ENCODE data around the gene PIN1. TPM values are rescaled to one million over a fixed set of nuclear protein-coding genes. Genes with fewer than 3 reads are reported as not detected.

PIN1 gene
- total RNA-seq, 1 experiment from 2014 or later = 107 TPM

DNA sequence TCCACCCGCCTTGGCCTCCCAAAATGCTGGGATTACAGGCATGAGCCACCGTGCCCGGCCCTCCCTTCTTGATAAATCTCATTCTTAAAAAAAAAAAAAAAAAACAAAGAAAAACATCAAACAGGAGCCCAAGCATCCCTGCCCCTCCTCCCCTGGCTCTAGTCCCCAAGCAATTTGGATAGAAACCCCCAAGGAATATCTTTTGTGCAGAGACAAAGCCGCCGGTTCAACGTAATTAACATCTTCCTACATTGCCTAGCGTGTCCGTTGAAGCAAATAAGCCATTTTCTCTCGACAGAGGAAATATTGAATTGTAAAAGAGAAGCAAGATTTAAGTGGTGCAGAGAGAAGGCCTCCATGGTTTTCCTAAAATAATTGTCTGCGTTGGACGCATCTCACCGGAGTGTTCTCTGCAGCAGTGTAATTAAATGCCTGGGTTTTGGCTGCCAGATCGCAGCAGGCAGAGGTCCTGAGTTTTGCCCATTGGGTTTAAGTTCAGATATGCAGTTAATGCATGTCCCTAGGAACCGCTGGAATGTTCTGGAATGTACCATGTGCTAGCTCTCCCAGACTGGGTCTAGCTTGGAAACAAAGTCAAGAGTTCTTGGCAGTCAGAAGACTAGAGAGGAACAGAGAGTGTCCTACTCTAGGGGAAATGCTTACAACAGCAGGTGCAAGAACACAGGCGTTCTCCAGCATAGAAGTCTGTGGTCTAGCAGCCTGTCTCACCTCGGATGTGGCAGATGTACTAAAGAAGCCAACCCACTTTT is 30.8 kb downstream of the PIN1 start (continued):
- TF ChIP-seq TEAD1 (CRISPR knock-in tag; IDR thresholded peaks at IDR 0.05) (no peak), ZNF232 (CRISPR knock-in tag; IDR thresholded peaks at IDR 0.05) (no peak), ZNF263 (CRISPR knock-in tag; IDR thresholded peaks at IDR 0.05; ENCODE audit: low read depth) (no peak), ELF4 (CRISPR knock-in tag; IDR thresholded peaks at IDR 0.05; ENCODE audit: low read depth) (no peak), JAZF1 (CRISPR knock-in tag; IDR thresholded peaks at IDR 0.05) (no peak), ZNF423 (CRISPR knock-in tag; IDR thresholded peaks at IDR 0.05) (no peak)
- TF ChIP-seq, protein P1, sequence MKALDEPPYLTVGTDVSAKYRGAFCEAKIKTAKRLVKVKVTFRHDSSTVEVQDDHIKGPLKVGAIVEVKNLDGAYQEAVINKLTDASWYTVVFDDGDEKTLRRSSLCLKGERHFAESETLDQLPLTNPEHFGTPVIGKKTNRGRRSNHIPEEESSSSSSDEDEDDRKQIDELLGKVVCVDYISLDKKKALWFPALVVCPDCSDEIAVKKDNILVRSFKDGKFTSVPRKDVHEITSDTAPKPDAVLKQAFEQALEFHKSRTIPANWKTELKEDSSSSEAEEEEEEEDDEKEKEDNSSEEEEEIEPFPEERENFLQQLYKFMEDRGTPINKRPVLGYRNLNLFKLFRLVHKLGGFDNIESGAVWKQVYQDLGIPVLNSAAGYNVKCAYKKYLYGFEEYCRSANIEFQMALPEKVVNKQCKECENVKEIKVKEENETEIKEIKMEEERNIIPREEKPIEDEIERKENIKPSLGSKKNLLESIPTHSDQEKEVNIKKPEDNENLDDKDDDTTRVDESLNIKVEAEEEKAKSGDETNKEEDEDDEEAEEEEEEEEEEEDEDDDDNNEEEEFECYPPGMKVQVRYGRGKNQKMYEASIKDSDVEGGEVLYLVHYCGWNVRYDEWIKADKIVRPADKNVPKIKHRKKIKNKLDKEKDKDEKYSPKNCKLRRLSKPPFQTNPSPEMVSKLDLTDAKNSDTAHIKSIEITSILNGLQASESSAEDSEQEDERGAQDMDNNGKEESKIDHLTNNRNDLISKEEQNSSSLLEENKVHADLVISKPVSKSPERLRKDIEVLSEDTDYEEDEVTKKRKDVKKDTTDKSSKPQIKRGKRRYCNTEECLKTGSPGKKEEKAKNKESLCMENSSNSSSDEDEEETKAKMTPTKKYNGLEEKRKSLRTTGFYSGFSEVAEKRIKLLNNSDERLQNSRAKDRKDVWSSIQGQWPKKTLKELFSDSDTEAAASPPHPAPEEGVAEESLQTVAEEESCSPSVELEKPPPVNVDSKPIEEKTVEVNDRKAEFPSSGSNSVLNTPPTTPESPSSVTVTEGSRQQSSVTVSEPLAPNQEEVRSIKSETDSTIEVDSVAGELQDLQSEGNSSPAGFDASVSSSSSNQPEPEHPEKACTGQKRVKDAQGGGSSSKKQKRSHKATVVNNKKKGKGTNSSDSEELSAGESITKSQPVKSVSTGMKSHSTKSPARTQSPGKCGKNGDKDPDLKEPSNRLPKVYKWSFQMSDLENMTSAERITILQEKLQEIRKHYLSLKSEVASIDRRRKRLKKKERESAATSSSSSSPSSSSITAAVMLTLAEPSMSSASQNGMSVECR (CRISPR knock-in tag; IDR thresholded peaks at IDR 0.05; ENCODE audit: borderline replicate concordance) = no peak

DNA sequence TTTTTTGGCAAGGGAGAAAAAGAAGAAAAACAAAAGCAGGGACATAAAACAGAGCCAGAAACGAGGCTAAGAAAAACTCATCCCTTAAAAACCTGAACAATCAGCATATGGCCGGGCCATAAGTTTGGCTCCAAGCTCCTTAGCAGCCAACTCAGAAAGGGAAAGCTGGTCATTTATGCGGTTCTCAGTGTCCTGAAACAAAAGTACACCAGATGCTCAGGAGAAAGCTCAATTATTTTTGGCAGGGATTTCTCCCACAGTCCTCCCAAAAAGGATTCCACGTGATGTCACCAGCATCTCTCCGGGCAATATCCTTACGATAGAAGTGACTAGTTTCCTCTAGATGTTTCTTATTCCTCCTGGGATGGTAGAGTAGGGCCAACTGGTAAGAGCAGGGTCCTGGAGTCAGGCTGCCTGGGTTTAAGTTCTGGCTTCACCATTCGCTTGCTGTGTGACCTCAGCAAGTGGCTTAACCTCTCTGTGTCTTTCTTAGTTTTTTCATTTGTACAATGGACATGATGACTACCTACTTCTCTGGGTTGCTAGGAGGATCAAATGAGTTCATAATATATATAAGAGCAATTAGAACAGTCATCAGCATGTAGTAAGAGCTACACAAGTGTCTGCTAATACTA is 34.0 kb downstream of the PIN1 start:
- ATAC-seq (no peak), DNase-seq (ENCODE audit: low spot score) (no peak)
- TF ChIP-seq, protein P2, sequence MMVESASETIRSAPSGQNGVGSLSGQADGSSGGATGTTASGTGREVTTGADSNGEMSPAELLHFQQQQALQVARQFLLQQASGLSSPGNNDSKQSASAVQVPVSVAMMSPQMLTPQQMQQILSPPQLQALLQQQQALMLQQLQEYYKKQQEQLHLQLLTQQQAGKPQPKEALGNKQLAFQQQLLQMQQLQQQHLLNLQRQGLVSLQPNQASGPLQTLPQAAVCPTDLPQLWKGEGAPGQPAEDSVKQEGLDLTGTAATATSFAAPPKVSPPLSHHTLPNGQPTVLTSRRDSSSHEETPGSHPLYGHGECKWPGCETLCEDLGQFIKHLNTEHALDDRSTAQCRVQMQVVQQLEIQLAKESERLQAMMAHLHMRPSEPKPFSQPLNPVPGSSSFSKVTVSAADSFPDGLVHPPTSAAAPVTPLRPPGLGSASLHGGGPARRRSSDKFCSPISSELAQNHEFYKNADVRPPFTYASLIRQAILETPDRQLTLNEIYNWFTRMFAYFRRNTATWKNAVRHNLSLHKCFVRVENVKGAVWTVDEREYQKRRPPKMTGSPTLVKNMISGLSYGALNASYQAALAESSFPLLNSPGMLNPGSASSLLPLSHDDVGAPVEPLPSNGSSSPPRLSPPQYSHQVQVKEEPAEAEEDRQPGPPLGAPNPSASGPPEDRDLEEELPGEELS (CRISPR knock-in tag; IDR thresholded peaks at IDR 0.05) = no peak
- TF ChIP-seq ESRRA (CRISPR knock-in tag; IDR thresholded peaks at IDR 0.05; ENCODE audit: borderline replicate concordance) = no peak
- peaks cover 11% of the 10 kb centered on the region for H3K4me1 Mint-ChIP-seq
- H3K27me3 Mint-ChIP-seq (ENCODE audit: low read depth) = no peaks in the 10 kb centered on the region
- no peaks in the 10 kb centered on the region for H3K9me3 Mint-ChIP-seq
- ChIA-PET CTCF (interaction anchor here (0.7 to 1.4 kb wide), 4 partner anchors 24 to 183 kb away, joined by 3 to 4 read pairs (median 4); partner anchors contain the start of gene PIN1), POLR2A (interaction anchor here (0.7 kb wide), 1 partner anchor 627 kb away, joined by 5 read pairs; no protein-coding TSS in a partner anchor)
- no peak overlapping the region for H3K4me3 Mint-ChIP-seq
- 0 out of 2 replicates have a peak, but pooled peaks cover 3% of the 10 kb centered on the region for H3K36me3 Mint-ChIP-seq
- no peak overlapping the region for H3K27ac Mint-ChIP-seq

DNA sequence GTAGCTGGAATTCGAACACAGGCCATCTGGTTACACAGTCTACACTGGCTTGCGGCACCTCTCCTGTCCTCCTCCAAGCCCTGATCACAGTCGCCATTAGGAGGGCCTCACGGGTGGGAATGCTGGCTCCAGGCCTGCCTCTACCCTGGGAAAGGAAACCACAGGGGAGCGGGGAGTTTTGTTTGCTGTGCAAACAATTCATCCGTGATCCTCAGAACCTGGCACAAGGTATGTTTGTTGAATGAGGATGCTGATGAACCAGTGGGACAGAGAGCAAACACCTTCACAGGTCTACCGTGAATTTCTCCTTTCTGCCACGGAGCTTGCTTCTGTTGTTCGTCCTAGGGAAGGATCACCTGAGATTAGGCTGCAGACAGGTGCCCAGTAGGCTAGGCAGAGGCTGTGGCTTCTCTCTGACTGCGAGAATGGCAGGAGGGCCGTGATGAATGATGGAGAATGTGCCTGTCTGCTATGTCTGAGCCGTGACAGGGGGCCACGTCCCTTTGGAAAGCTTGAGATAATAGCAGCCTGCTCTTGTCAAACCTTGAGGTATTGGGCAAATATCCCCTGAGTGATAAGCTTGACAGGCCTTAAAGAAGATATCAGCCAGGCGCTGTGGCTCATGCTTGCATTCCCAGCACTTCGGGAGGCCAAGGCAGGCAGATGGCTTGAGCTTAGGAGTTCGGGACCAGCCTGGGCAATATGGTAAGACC is 36.7 kb downstream of the PIN1 start:
- ChIA-PET POLR2A (interaction anchor here (0.6 kb wide), 1 partner anchor 28 kb away, joined by 3 read pairs; no protein-coding TSS in a partner anchor), CTCF (interaction anchor here (0.6 to 1.0 kb wide), 3 partner anchors 13 to 60 kb away, joined by 3 read pairs; no protein-coding TSS in a partner anchor)
- H3K27me3 Mint-ChIP-seq (ENCODE audit: low read depth) = no peaks in the 10 kb centered on the region
- DNase-seq (ENCODE audit: low spot score) = no peak
- H3K27ac Mint-ChIP-seq = no peak overlapping the region
- ATAC-seq = no peak
- 0 out of 2 replicates have a peak, but pooled peaks cover 2% of the 10 kb centered on the region for H3K4me1 Mint-ChIP-seq
- H3K9me3 Mint-ChIP-seq = no peaks in the 10 kb centered on the region
- H3K36me3 Mint-ChIP-seq = 0 out of 2 replicates have a peak, but pooled peaks cover 3% of the 10 kb centered on the region
- H3K4me3 Mint-ChIP-seq = no peak overlapping the region
- TF ChIP-seq NFE2L1 (CRISPR knock-in tag; IDR thresholded peaks at IDR 0.05) (no peak), RELA (CRISPR knock-in tag; IDR thresholded peaks at IDR 0.05; ENCODE audit: borderline replicate concordance) (no peak), CREM (CRISPR knock-in tag; IDR thresholded peaks at IDR 0.05) (no peak), ZNF317 (CRISPR knock-in tag; IDR thresholded peaks at IDR 0.05; ENCODE audit: borderline replicate concordance, low read depth) (no peak), ZBTB21 (CRISPR knock-in tag; IDR thresholded peaks at IDR 0.05; ENCODE audit: borderline replicate concordance) (no peak), FOXP1 (CRISPR knock-in tag; IDR thresholded peaks at IDR 0.05; ENCODE audit: borderline replicate concordance) (no peak), ZNF263 (CRISPR knock-in tag; IDR thresholded peaks at IDR 0.05; ENCODE audit: low read depth) (no peak), OVOL2 (CRISPR knock-in tag; IDR thresholded peaks at IDR 0.05; ENCODE audit: borderline replicate concordance) (no peak), IRF2 (CRISPR knock-in tag; IDR thresholded peaks at IDR 0.05; ENCODE audit: borderline replicate concordance, low read depth) (no peak), PRRX2 (CRISPR knock-in tag; IDR thresholded peaks at IDR 0.05) (no peak), SOX15 (CRISPR knock-in tag; IDR thresholded peaks at IDR 0.05) (no peak)
- TF ChIP-seq, protein P3, sequence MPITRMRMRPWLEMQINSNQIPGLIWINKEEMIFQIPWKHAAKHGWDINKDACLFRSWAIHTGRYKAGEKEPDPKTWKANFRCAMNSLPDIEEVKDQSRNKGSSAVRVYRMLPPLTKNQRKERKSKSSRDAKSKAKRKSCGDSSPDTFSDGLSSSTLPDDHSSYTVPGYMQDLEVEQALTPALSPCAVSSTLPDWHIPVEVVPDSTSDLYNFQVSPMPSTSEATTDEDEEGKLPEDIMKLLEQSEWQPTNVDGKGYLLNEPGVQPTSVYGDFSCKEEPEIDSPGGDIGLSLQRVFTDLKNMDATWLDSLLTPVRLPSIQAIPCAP (CRISPR knock-in tag; IDR thresholded peaks at IDR 0.05) = no peak
- TF ChIP-seq, protein P4, sequence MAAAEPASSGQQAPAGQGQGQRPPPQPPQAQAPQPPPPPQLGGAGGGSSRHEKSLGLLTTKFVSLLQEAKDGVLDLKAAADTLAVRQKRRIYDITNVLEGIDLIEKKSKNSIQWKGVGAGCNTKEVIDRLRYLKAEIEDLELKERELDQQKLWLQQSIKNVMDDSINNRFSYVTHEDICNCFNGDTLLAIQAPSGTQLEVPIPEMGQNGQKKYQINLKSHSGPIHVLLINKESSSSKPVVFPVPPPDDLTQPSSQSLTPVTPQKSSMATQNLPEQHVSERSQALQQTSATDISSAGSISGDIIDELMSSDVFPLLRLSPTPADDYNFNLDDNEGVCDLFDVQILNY (CRISPR knock-in tag; IDR thresholded peaks at IDR 0.05) = no peak
